ENCODE results near the gene CDH13. TPM values are rescaled to one million over a fixed set of nuclear protein-coding genes. Genes with fewer than 3 reads are reported as not detected.

Gene CDH13
- total and polyA plus RNA-seq, 10 of the 15 experiments (the other 5 are each of a cell fraction or from before 2014, with no cell fraction given): under 0.01 to 0.05 TPM; not detected in 8

- no peak overlapping the region for H3K27ac ChIP-seq (ENCODE audit: control insufficient read depth, insufficient read depth)
- H3K36me3 ChIP-seq (ENCODE audit: control insufficient read depth in 2 of 2, insufficient read depth in 2 of 2, low read length in 1 of 2): no peaks in the 10 kb centered on the region
- no TSS peak for BruUV-seq (replicated peaks)
- ATAC-seq: no peak
- in situ Hi-C loops (cut with MboI) (no loop called here), intact Hi-C loops (cut with micrococcal nuclease; ENCODE audit: unreplicated experiment) (loop anchor here (10.0 kb wide), 1 partner anchor 322 kb away; no protein-coding TSS in a partner anchor)
- RAD21 ChIA-PET (ENCODE audit: unreplicated experiment): no interaction called here
- H3K9ac ChIP-seq (ENCODE audit: control insufficient read depth, insufficient read depth, low read length): no peak overlapping the region
- POLR2A ChIA-PET: no interaction called here
- H4K20me1 ChIP-seq (ENCODE audit: control insufficient read depth, insufficient read depth): no peaks in the 10 kb centered on the region
- WGBS (ENCODE audit: insufficient coverage, insufficient replicate concordance, low lambda C conversion rate, missing lambda C conversion rate): 48% methylated on average over 7 of the region's 7 CpGs
- SMC1A ChIA-PET (ENCODE audit: uncharacterized antibody, unreplicated experiment): no interaction called here
- H3K9me3 ChIP-seq (replicated peaks; ENCODE audit: control insufficient read depth, insufficient read depth, low read length): no peaks in the 10 kb centered on the region
- no peak overlapping the region for H2AFZ ChIP-seq (ENCODE audit: control insufficient read depth, low read depth, low read length)
- H3K4me3 ChIP-seq: no peak overlapping the region
- TF ChIP-seq CBFB (IDR thresholded peaks at IDR 0.05; ENCODE audit: low read depth) (no peak), BACH1 (IDR thresholded peaks at IDR 0.05; ENCODE audit: borderline replicate concordance) (no peak), TAF1 (IDR thresholded peaks at IDR 0.05; ENCODE audit: borderline replicate concordance, low read depth, low read length) (no peak), SMAD1 (IDR thresholded peaks at IDR 0.05; ENCODE audit: low read depth, partially characterized antibody) (no peak), ZNF622 (IDR thresholded peaks at IDR 0.05) (no peak), CTCF (IDR thresholded peaks at IDR 0.05 in 2 of 3, conservative IDR thresholded peaks at IDR 0.05 in 1 of 3; ENCODE audit: control insufficient read depth in 2 of 3, extremely low read depth in 1 of 3, insufficient read depth in 1 of 3, low read depth in 3 of 3, low read length in 3 of 3) (no peak)
- TF ChIP-seq, protein P1, sequence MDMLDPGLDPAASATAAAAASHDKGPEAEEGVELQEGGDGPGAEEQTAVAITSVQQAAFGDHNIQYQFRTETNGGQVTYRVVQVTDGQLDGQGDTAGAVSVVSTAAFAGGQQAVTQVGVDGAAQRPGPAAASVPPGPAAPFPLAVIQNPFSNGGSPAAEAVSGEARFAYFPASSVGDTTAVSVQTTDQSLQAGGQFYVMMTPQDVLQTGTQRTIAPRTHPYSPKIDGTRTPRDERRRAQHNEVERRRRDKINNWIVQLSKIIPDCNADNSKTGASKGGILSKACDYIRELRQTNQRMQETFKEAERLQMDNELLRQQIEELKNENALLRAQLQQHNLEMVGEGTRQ (IDR thresholded peaks at IDR 0.05; ENCODE audit: borderline replicate concordance, low read depth, low read length): no peak
- DNase-seq (ENCODE audit: low read depth, low spot score): no peak
- H3K27me3 ChIP-seq (replicated peaks in 1 of 2; ENCODE audit: control insufficient read depth in 2 of 2, insufficient read depth in 2 of 2, low read length in 1 of 2): no peaks in the 10 kb centered on the region
- no peak overlapping the region for H3K4me2 ChIP-seq (ENCODE audit: control insufficient read depth, insufficient read depth)
- H3K4me1 ChIP-seq (ENCODE audit: control insufficient read depth, insufficient read depth, low read length): no peaks in the 10 kb centered on the region
- CTCF ChIA-PET: no interaction called here
- H3K79me2 ChIP-seq (ENCODE audit: control insufficient read depth, insufficient read depth, low read length): no peaks in the 10 kb centered on the region
- no peak for FAIRE-seq
Observed at GRCh38 chr16:82587289-82587688, 39.5 kb upstream of the CDH13 start.
